HepG2 (cell line): ENCODE results near the gene CA10. TPM values are rescaled to one million over a fixed set of nuclear protein-coding genes. Genes with fewer than 3 reads are reported as not detected.

Experiments used
- ATAC-seq: fragments of 200-7000 bp; cut with Tn5 transposase; 3 replicates; pipeline ENCODE4 v1.9.1; 2020; ENCODE audit warnings: mild to moderate bottlenecking, moderate library complexity
- BruUV-seq: library from RNA; stranded (reverse); fragments of 400-500 nt; replicated peaks from 2 replicates; lab custom pipeline; 2021; lab: Mats Ljungman, UMichigan
- CTCF ChIA-PET: fragments of 300-600 bp; formaldehyde crosslinking; extraction: SDS; loops from one replicate; lab custom pipeline; 2021; ENCODE audit warnings: low total read pairs, inconsistent platforms, low intra/inter-chr PET ratio; lab: Yijun Ruan, JAX
- POLR2A ChIA-PET: fragments of 350-600 bp; sonication (Branson Sonifier 250); formaldehyde crosslinking; loops from one replicate; lab custom pipeline; 2020; ENCODE audit warnings: antibody characterized with exemption, inconsistent platforms; lab: Yijun Ruan, JAX
- DNase-seq: peaks from one replicate; pipeline ENCODE4 v3.0.0-alpha.2; 2015; ENCODE audit warnings: low spot score
- FAIRE-seq: peaks from 3 replicates; lab custom pipeline; 2011; peaks lifted over from hg19 to GRCh38; lab: Jason Lieb, UNC
- H2AFZ ChIP-seq: one replicate; pipeline ENCODE4 v1.6.1; 2011; ENCODE audit warnings: low read length, inconsistent platforms
- H3K27ac ChIP-seq: fragments of 300-600 bp; 3 replicates; pipeline ENCODE4 v1.8.0; 2011; ENCODE audit warnings: mixed run types, mild to moderate bottlenecking, mixed read lengths, low read length, inconsistent platforms; ENCODE audit not compliant: insufficient read depth; ENCODE audit errors: extremely low read length
- H3K27me3 ChIP-seq, 2 experiments: fragments of 200-600 bp in 1 of 2; 2 replicates in 1 of 2; 3 replicates in 1 of 2; pipeline versions ENCODE4 v1.6.0 to v1.8.0; 2011; ENCODE audit warnings: low read length in 2 of 2, mild to moderate bottlenecking in 2 of 2, moderate library complexity in 2 of 2, inconsistent platforms in 1 of 2; ENCODE audit not compliant: insufficient read depth in 2 of 2, control insufficient read depth in 1 of 2
- H3K36me3 ChIP-seq, 2 experiments: fragments of 200-600 bp in 1 of 2; replicated peaks in 1 of 2; 2 replicates in 1 of 2; 3 replicates in 1 of 2; pipeline versions ENCODE4 v1.5.1 to v1.8.0; 2011; ENCODE audit warnings: low read length in 2 of 2, inconsistent platforms in 1 of 2; ENCODE audit not compliant: insufficient read depth in 2 of 2, control insufficient read depth in 1 of 2
- H3K4me1 ChIP-seq: 2 replicates; pipeline ENCODE4 v1.5.1; 2012; ENCODE audit warnings: low read length, inconsistent platforms; ENCODE audit not compliant: insufficient read depth
- H3K4me2 ChIP-seq: 2 replicates; pipeline ENCODE4 v1.6.0; 2011; ENCODE audit warnings: low read depth, low read length, inconsistent platforms
- H3K4me3 ChIP-seq, 3 experiments: fragments of 200-600 bp in 1 of 3; sonication (generic), shearing (Covaris generic) in 1 of 3; replicated peaks in 1 of 3; 2 replicates each; pipeline ENCODE4 v1.5.1; 2011 to 2016; ENCODE audit warnings: low read length in 3 of 3, inconsistent platforms in 2 of 3, low read depth in 2 of 3, mild to moderate bottlenecking in 2 of 3, control low read depth in 1 of 3, mixed read lengths in 1 of 3; ENCODE audit not compliant: insufficient read depth in 1 of 3
- H3K79me2 ChIP-seq: one replicate; pipeline ENCODE4 v1.6.1; 2011; ENCODE audit warnings: low read length, inconsistent platforms; ENCODE audit not compliant: insufficient read depth
- H3K9ac ChIP-seq: 2 replicates; pipeline ENCODE4 v1.6.0; 2011; ENCODE audit warnings: mild to moderate bottlenecking, low read depth, low read length, inconsistent platforms; ENCODE audit not compliant: insufficient read depth
- H3K9me3 ChIP-seq: 2 replicates; pipeline ENCODE4 v1.5.1; 2012; ENCODE audit warnings: mild to moderate bottlenecking, low read length
- H4K20me1 ChIP-seq: 2 replicates; pipeline ENCODE4 v1.6.0; 2011; ENCODE audit warnings: inconsistent platforms, mild to moderate bottlenecking, low read length, moderate library complexity; ENCODE audit not compliant: insufficient read depth
- ARNT2 ChIP-seq: sonication (generic); formaldehyde crosslinking; IDR thresholded peaks from 2 replicates; pipeline ENCODE4 v1.8.0; 2022; ENCODE audit warnings: mild to moderate bottlenecking, low read depth, missing genetic modification reagents, moderate library complexity
- HOXD1 ChIP-seq: sonication (generic); formaldehyde crosslinking; IDR thresholded peaks from 2 replicates; pipeline ENCODE4 v1.5.0; 2020; ENCODE audit warnings: missing genetic modification reagents
- KDM4B ChIP-seq: sonication (generic); formaldehyde crosslinking; IDR thresholded peaks from 2 replicates; pipeline ENCODE4 v1.4.0; 2020; ENCODE audit warnings: missing genetic modification reagents
- MYC ChIP-seq: sonication (generic); formaldehyde crosslinking; IDR thresholded peaks from 2 replicates; pipeline ENCODE4 v1.9.0; 2021; ENCODE audit warnings: missing genetic modification reagents, borderline replicate concordance
- POLR2A ChIP-seq, 2 experiments: IDR thresholded peaks; 2 replicates each; pipeline ENCODE4 v1.6.1; 2011; ENCODE audit warnings: low read depth in 2 of 2, low read length in 2 of 2, mild to moderate bottlenecking in 1 of 2, moderate library complexity in 1 of 2; ENCODE audit not compliant: insufficient read depth in 1 of 2
- SAP130 ChIP-seq: IDR thresholded peaks from 2 replicates; pipeline ENCODE4 v1.6.1; 2016; ENCODE audit warnings: low read depth
- SSRP1 ChIP-seq: IDR thresholded peaks from 2 replicates; pipeline ENCODE4 v1.6.1; 2016; ENCODE audit warnings: control low read depth
- TBX2 ChIP-seq: sonication (generic); formaldehyde crosslinking; IDR thresholded peaks from 2 replicates; pipeline ENCODE4 v1.5.0; 2020; ENCODE audit warnings: missing genetic modification reagents, mild to moderate bottlenecking, borderline replicate concordance
- ZBTB7B ChIP-seq: sonication (generic); formaldehyde crosslinking; IDR thresholded peaks from 2 replicates; pipeline ENCODE4 v1.4.0; 2020; ENCODE audit warnings: missing genetic modification reagents
- ZIK1 ChIP-seq: sonication (generic); formaldehyde crosslinking; IDR thresholded peaks from 2 replicates; pipeline ENCODE4 v1.5.0; 2020; ENCODE audit warnings: mild to moderate bottlenecking, low read depth, missing genetic modification reagents, borderline replicate concordance
- ZNF543 ChIP-seq: sonication (generic); formaldehyde crosslinking; IDR thresholded peaks from 2 replicates; pipeline ENCODE4 v1.4.0; 2020; ENCODE audit warnings: mild to moderate bottlenecking, missing genetic modification reagents
- ZNF775 ChIP-seq: sonication (generic); formaldehyde crosslinking; IDR thresholded peaks from 2 replicates; pipeline ENCODE4 v1.4.0; 2020; ENCODE audit warnings: missing genetic modification reagents, mild to moderate bottlenecking, moderate library complexity, borderline replicate concordance
- ZNF850 ChIP-seq: sonication (generic); formaldehyde crosslinking; conservative IDR thresholded peaks from 2 replicates; pipeline ENCODE4 v1.9.0; 2021; ENCODE audit warnings: mild to moderate bottlenecking, missing genetic modification reagents
- WGBS: methylation state at CpG from one replicate; pipeline ENCODE4 v1.1.6; 2017; ENCODE audit warnings: low lambda C conversion rate; 5-methylcytosine and 5-hydroxymethylcytosine counted together
- in situ Hi-C: cut with HindIII; loops from 2 replicates; pipeline ENCODE4 v1.10.0; 2017; ENCODE audit warnings: low pct_unique_long_range_greater_than_20kb; ENCODE audit not compliant: extremely low pct_ligation_motif_present
- intact Hi-C: fragments of 100-400 bp; cut with micrococcal nuclease; formaldehyde crosslinking; loops from one replicate; pipeline ENCODE4 v1.10.0; 2022; ENCODE audit not compliant: unreplicated experiment
- polyA plus RNA-seq, 8 experiments: library from polyadenylated mRNA; depleted of rRNA in 3 of 8; stranded (reverse) in 7 of 8; unstranded in 1 of 8; fragments of >200 nt; fragmentation: Illumina TruSeq in 4 of 8; extraction: Trizol in 4 of 8; gene quantifications; 2 replicates each; pipeline versions ENCODE4 v1.2.1 to v1.2.3, GENCODE V29; 2011 to 2016; ENCODE audit warnings: low read depth in 4 of 8, missing spikeins in 1 of 8, mixed read lengths in 1 of 8; ENCODE audit not compliant: insufficient read depth in 1 of 8
- total RNA-seq, 5 experiments: library from RNA; depleted of rRNA; stranded (reverse); fragments of >200 nt; fragmentation: Illumina TruSeq; extraction: Trizol; gene quantifications; 2 replicates each; pipeline ENCODE4 v1.2.3, GENCODE V29; 2016; ENCODE audit warnings: low read depth in 1 of 5
- TF ChIP-seq, protein P1 (sequence below): sonication (generic); formaldehyde crosslinking; IDR thresholded peaks from 2 replicates; pipeline ENCODE4 v1.9.0; 2022; ENCODE audit warnings: low read depth, missing genetic modification reagents
- TF ChIP-seq, protein P2 (sequence below): sonication (generic); formaldehyde crosslinking; IDR thresholded peaks from 2 replicates; pipeline ENCODE4 v1.4.0; 2020; ENCODE audit warnings: mild to moderate bottlenecking, missing genetic modification reagents

Gene CA10
- total and polyA plus RNA-seq, 2 of the 13 experiments (the other 11 are each of a cell fraction or from before 2014, with no cell fraction given): not detected

DNA sequence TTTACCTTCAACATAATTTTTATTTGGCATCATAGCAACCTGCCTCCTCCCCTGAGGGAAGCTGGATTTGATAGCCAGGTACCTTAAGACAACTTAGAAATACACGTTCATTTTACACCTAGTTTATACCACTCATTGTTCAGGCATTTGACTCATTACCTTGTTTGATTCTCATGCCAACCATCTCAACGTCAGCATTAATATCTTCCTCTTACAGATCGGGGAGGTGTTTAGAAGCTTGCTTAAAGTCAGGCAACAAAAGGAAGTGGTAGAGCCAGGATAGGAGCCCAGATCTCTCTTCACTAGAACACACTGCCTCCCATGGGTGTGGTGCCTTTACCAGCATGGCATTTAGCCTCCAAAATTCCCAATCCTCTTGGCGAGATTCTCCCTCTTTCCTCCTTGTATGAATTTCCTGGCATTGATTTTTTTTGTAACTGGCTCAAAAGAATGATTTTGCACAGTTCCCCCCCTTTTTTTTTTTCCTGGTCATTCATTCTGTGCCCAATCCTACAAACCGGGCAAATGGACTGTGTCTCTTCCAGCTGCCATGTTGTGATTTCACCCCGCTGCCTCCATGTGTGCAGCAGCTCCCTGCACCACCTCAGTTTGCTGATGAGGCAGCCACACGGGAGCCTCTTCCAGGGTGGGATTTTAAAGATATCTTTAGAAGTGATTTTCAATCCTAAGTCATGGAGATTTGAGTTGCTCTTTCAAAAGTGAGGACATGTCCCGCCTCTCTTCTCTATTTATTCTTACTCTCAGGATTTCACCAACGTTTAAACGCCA is 514.6 kb downstream of the CA10 start:
- Histone ChIP-seq H3K9ac (no peak overlapping the region), H3K27me3 (peaks cover 0 to 3% of the 10 kb centered on the region in 2 experiments; a peak in 1 of 5 replicates), H3K4me2 (no peak overlapping the region), H3K9me3 (no peaks in the 10 kb centered on the region), H3K4me1 (no peaks in the 10 kb centered on the region), H3K4me3 (no peak overlapping the region), H2AFZ (no peak overlapping the region)
- ChIA-PET CTCF (no interaction called here), POLR2A (no interaction called here)
- ATAC-seq: no peak
- in situ Hi-C loops: no loop called here
- no peak for FAIRE-seq
- TF ChIP-seq ZNF775 (CRISPR knock-in tag): no peak
- no peak for TF ChIP-seq SSRP1 (CRISPR knock-in tag)
- TF ChIP-seq ZIK1 (CRISPR knock-in tag): no peak
- TF ChIP-seq ZNF850: no peak
- no peak for TF ChIP-seq SAP130 (CRISPR knock-in tag)
- TF ChIP-seq KDM4B: no peak
- TF ChIP-seq ZNF543 (CRISPR knock-in tag): no peak
- no peak for TF ChIP-seq HOXD1 (CRISPR knock-in tag)
- no peak for TF ChIP-seq POLR2A (IDR thresholded peaks at IDR 0.05; ENCODE audit: insufficient read depth in 1 of 2, low read depth in 2 of 2, low read length in 2 of 2)
- TF ChIP-seq TBX2 (CRISPR knock-in tag): no peak
- no peak for TF ChIP-seq ZBTB7B
- TF ChIP-seq ARNT2: no peak
- TF ChIP-seq, protein P1, sequence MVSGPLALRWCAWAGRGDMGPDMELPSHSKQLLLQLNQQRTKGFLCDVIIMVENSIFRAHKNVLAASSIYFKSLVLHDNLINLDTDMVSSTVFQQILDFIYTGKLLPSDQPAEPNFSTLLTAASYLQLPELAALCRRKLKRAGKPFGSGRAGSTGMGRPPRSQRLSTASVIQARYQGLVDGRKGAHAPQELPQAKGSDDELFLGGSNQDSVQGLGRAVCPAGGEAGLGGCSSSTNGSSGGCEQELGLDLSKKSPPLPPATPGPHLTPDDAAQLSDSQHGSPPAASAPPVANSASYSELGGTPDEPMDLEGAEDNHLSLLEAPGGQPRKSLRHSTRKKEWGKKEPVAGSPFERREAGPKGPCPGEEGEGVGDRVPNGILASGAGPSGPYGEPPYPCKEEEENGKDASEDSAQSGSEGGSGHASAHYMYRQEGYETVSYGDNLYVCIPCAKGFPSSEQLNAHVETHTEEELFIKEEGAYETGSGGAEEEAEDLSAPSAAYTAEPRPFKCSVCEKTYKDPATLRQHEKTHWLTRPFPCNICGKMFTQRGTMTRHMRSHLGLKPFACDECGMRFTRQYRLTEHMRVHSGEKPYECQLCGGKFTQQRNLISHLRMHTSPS (CRISPR knock-in tag): no peak
- TF ChIP-seq, protein P2, sequence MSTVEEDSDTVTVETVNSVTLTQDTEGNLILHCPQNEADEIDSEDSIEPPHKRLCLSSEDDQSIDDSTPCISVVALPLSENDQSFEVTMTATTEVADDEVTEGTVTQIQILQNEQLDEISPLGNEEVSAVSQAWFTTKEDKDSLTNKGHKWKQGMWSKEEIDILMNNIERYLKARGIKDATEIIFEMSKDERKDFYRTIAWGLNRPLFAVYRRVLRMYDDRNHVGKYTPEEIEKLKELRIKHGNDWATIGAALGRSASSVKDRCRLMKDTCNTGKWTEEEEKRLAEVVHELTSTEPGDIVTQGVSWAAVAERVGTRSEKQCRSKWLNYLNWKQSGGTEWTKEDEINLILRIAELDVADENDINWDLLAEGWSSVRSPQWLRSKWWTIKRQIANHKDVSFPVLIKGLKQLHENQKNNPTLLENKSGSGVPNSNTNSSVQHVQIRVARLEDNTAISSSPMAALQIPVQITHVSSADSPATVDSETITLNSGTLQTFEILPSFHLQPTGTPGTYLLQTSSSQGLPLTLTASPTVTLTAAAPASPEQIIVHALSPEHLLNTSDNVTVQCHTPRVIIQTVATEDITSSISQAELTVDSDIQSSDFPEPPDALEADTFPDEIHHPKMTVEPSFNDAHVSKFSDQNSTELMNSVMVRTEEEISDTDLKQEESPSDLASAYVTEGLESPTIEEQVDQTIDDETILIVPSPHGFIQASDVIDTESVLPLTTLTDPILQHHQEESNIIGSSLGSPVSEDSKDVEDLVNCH: no peak
- no peak for TF ChIP-seq MYC (CRISPR knock-in tag)
- TF ChIP-seq, all 625 proteins: peak for 0
- Histone ChIP-seq H3K27ac (no peak overlapping the region), H4K20me1 (no peaks in the 10 kb centered on the region), H3K36me3 (no peaks in the 10 kb centered on the region), H3K79me2 (no peaks in the 10 kb centered on the region)
- WGBS: 36% methylated on average over 10 of the region's 10 CpGs
- intact Hi-C loops: no loop called here
- DNase-seq: no peak
- BruUV-seq: no TSS peak
